Hindlimb muscle (tissue), 1 donor: ENCODE data around the gene SEPHS2. TPM values are rescaled to one million over a fixed set of nuclear protein-coding genes. Genes with fewer than 3 reads are reported as not detected.
"Not testable (repeated sequence)": the region's sequence is repeated elsewhere in the genome, so short reads cannot be mapped to it uniquely, and the experiment has no call there.

Experiments used
- DNase-seq: peaks from one replicate; pipeline ENCODE4 v3.0.0-alpha.2; 2013
- polyA plus RNA-seq: library from polyadenylated mRNA; unstranded; fragments of 120-200 nt; gene quantifications from one replicate; pipeline ENCODE4 v1.2.1, GENCODE V29; 2013; ENCODE audit not compliant: insufficient read length

Gene SEPHS2
- polyA plus RNA-seq, 1 donor = 13.0 TPM

DNA sequence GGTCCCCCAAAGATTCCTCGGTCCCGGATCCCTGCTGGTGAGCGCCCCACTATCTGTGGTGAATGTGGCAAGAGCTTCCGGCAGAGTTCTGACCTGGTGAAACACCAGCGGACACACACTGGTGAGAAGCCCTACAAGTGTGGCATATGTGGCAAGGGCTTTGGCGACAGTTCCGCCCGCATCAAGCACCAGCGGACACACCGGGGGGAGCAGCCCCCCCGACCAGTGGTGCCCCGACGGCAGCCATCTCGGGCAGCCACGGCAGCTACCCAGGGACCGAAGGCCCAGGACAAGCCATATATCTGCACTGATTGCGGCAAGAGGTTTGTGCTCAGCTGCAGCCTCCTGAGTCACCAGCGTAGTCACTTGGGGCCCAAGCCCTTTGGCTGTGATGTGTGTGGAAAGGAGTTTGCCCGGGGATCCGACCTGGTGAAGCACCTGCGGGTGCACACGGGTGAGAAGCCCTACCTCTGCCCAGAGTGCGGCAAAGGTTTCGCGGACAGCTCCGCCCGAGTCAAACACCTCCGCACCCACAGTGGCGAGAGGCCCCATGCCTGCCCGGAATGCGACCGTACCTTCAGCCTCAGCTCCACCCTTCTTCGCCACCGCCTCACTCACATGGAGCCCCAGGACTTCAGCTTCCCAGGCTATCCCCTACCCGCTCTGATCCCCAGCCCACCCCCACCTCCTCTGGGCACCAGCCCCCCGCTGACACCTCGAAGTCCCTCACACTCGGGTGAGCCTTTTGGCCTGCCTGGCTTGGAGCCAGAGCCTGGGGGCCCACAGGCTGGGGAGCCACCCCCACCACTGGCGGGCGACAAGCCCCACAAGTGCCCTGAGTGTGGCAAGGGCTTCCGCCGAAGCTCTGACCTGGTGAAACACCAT lies 47.7 kb downstream of the SEPHS2 start:
- DNase-seq = no peak

DNA sequence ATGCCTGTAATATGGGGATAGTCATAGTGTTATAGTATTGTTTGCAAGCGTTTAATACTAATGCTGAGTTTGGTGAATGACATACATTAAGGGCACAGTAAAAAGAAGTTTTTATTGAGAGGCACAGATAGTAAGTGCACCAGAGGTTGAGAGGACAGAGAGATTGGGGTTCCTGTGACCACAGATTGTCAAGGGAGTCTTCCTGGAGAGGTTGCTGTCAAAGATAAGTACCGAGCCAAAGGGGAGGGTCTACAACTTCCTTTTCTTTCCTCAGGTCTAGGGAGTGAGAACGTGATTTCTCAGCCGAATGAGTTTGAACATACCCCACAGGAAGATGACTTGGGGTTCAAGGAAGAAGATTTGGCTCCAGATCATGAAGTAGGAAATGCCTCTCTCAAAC lies 48.6 kb downstream of the SEPHS2 start:
- no peak for DNase-seq

- DNase-seq = not testable (repeated sequence)
Measured at GRCh38 chr16:30396627-30397026, 49.0 kb downstream of the SEPHS2 start.

DNA sequence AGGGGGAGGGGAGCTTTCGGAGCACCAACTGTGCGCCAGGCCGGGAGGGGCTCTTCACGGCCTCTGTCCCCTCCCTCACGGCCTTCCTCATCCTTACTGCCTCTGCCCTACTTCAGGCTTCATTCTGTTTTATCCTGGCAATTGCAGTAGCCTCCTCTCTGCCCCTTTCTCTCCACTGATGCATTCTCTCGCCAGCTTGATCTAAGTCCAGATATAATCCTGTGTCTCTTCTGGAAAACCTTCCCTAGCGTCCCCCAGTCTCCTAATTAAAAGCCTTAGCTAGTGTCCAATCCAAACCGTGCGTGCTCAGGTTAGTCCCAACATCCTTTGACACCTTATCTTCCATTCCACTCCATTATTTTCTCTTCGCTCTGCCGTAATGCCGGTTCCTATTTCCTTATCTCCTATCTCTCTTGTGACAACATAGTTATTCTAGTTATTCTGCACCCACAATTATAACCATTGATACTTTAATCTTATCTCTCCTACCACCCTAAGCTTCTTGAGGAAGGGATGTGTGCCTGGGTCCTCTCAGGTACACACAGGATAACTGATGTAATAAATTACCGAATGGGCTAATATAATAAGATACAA lies 49.6 kb downstream of the SEPHS2 start:
- DNase-seq = no peak

DNA sequence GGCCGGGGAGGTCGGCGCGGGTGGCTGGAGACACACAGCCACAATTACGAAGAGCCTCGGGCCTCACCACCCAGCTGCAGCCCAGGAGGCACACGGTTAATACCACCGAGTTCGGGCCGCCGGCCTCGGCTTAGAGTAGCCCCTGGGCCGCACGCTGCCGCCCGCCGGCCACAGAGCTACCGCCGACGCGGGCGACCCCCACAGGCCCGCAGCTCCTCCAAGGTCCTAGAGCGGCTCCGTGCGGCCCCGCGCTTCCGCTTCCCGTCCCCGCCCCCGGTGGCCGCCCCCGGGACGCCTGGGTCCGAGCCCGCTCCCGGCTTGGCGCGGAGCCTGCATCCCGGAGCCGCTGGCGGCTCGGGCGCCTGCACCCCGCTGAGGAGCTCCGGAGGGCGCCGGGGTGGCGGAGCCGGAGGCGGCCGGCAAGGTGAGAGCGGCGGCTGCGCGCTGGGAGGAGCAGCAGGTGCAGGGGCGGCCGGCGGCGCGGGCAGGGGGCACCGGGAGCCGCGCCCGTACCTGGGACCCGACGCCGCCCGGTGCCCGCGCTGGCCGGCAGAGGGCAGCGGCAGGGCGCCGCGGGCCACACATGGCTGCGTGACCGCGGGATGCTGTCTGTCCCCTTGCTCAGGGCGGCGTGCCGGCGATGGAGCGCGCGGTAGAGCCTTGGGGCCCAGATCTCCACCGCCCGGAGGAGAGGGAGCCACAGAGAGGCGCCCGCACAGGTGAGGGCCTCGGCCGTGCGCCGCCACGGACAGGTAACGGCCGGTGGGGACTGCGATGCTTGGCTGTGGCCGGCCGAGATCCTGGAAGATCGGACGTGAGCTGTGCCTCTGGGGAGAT lies 50.3 kb downstream of the SEPHS2 start, which contains the start of gene ZNF48:
Gene ZNF48, plus strand, starts transcription at position 266 of the 837 bp plus-strand sequence. Its CDS starts 375 bp downstream, at position 641.
- peak; percentile 93 for DNase-seq

DNA sequence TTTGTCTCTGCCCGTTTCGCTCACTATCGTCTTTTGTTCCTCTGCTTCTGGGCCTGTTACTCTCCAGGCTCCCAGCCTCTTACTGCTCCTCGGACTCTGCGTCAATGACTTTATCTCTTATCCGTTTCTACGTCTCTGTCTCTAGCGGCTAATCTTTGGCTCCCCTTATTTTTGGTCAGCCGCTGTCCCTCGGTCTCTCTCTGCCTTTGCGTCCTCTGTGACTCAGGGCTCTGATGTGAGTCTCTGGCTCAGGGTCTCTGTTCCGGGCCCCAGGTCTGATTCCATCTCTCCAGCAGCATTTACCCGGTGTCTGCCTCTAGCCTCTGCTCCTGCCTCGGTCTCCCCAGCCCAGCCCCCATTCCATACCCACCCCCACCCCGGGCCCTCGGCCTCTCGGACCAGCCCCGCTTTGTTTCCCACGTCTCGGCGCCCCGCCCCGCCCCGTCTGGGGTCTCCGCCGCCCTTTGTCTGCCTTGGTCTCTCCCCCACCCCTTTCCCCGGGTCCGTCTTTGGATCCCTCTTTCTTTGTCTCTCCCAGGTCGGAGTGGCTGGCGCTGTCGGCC lies 51.0 kb downstream of the SEPHS2 start:
- peak; percentile 38 for DNase-seq

Other genes with a start within 250 kb of the SEPHS2 start
- 4.5 TPM for gene SULT1A3, start 246.6 kb downstream of the SEPHS2 start, polyA plus RNA-seq
- gene NPIPB13, start 197.4 kb downstream of the SEPHS2 start, polyA plus RNA-seq = 15.5 TPM
- 34.3 TPM for gene CD2BP2, start 90.6 kb downstream of the SEPHS2 start, polyA plus RNA-seq
- 40.8 TPM for gene TBC1D10B, start 75.4 kb downstream of the SEPHS2 start, polyA plus RNA-seq
- 9,565 TPM for gene MYL11, start 71.1 kb downstream of the SEPHS2 start, polyA plus RNA-seq
- gene SEPTIN1, start 63.3 kb downstream of the SEPHS2 start, polyA plus RNA-seq = 3.2 TPM
- 7.0 TPM for gene ZNF48, start 50.5 kb downstream of the SEPHS2 start, polyA plus RNA-seq
- gene ZNF771, start 38.3 kb downstream of the SEPHS2 start, polyA plus RNA-seq = 6.0 TPM
- gene DCTPP1, start 15.8 kb downstream of the SEPHS2 start, polyA plus RNA-seq = 28.4 TPM
- 4.1 TPM for gene ITGAL, start 26.9 kb upstream of the SEPHS2 start, polyA plus RNA-seq
- gene ZNF768, start 80.7 kb upstream of the SEPHS2 start, polyA plus RNA-seq = 31.0 TPM
- 7.0 TPM for gene ZNF747, start 89.0 kb upstream of the SEPHS2 start, polyA plus RNA-seq
- 9.6 TPM for gene ZNF764, start 112.5 kb upstream of the SEPHS2 start, polyA plus RNA-seq
- 9.7 TPM for gene ZNF688, start 125.8 kb upstream of the SEPHS2 start, polyA plus RNA-seq
- 12.9 TPM for gene ZNF785, start 139.8 kb upstream of the SEPHS2 start, polyA plus RNA-seq
- 7.2 TPM for gene ZNF689, start 164.5 kb upstream of the SEPHS2 start, polyA plus RNA-seq
- gene PRR14, start 205.1 kb upstream of the SEPHS2 start, polyA plus RNA-seq = 19.8 TPM
- 40.6 TPM for gene FBRS, start 212.6 kb upstream of the SEPHS2 start, polyA plus RNA-seq